HG02981 (cell line): Measurements from ENCODE around the gene LMX1B.
"Not testable (repeated sequence)": the region's sequence is repeated elsewhere in the genome, so short reads cannot be mapped to it uniquely, and the experiment has no call there.

Experiments
- ATAC-seq: cut with Tn5 transposase; IDR thresholded peaks from one replicate; pipeline ENCODE4 v1.9.1; 2021; ENCODE audit warnings: mild to moderate bottlenecking, moderate library complexity; ENCODE audit not compliant: unreplicated experiment

Gene LMX1B

GRCh38 chr9:126704892-126705766 lies 91.4 kb downstream of the LMX1B start:
- no peak for ATAC-seq

- no peak for ATAC-seq
These were observed 92.3 kb downstream of the LMX1B start for GRCh38 chr9:126705767-126706697.

DNA sequence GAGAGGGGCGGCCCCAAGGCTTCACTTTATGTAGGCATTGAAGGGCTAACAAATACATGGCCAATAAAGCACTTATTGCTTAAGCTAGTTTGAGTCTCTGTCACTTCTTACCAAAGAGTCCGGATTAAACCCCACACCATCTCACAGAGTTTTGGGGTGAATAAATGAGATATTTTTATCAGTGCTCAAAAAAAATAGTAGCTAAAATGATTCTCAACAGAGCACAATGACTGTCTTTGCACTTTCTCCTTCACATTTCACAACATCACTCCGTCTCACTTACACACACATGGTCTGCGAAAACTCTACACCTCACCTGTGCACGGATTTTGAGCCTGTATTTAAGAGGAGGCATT lies 92.9 kb downstream of the LMX1B start:
- ATAC-seq: no peak

- ATAC-seq: no peak
These were observed 93.4 kb downstream of the LMX1B start for GRCh38 chr9:126707083-126707482.

GRCh38 chr9:126707712-126708111 lies 94.0 kb downstream of the LMX1B start:
- ATAC-seq: not testable (repeated sequence)

DNA sequence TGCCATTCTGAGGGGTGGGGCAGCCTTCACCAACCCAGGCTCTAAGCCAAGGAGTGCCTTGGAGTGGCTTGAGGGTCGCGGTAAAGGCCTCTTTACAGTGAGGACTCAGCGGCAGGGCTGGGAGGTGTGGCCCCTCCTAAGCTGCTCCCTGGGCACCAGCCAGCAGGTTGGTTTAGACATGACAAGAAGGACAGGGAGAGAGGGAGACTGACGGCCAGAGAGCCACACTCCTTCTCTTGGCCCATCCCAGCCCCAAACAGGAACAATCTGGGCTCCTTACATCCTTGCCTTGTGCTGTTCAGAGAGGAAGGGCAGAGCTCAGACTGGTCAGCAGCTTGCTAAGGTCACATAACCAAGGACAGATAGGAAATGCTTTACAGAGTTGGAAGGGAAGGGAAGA lies 94.5 kb downstream of the LMX1B start:
- no peak for ATAC-seq

DNA sequence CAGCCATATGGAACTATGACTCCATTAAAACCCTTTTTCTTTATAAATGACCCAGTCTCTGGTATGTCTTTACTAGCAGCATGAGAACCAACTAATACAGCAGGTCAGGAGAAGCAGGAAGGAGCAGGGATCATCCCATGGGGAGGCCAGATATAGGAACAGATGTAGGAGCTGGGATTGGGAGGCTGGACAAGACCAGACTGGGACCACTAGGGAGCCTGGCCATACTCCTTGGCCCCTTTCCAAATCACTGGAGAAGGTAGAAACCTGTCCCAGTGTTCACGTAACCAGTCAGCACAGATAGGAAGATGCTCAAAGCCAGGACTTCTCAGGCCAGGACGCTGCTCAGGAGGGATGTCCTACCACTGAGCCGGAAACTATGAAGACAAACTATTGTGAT lies 95.5 kb downstream of the LMX1B start:
- no peak for ATAC-seq

DNA sequence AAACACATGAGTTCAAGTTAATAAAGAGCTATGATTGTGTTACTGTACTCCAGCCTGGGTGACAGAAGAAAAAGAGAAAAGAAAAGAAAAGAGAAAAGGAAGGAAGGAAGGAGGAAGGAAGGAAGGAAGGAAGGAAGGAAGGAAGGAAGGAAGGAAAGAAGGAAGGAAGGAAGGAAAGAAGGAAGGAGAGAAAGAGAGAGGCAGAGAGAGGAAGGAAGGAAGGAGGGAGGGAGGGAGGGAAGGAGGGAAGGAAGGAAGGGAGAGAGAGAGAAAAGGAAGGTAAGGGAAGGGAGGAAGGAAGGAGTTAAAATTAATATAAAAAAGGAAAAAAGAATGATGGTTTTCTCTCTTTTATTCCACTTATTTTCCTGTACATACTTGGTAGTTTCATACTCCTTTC lies 101.7 kb downstream of the LMX1B start:
- ATAC-seq: no peak

GRCh38 chr9:126717441-126717840 lies 103.7 kb downstream of the LMX1B start:
- ATAC-seq: not testable (repeated sequence)

DNA sequence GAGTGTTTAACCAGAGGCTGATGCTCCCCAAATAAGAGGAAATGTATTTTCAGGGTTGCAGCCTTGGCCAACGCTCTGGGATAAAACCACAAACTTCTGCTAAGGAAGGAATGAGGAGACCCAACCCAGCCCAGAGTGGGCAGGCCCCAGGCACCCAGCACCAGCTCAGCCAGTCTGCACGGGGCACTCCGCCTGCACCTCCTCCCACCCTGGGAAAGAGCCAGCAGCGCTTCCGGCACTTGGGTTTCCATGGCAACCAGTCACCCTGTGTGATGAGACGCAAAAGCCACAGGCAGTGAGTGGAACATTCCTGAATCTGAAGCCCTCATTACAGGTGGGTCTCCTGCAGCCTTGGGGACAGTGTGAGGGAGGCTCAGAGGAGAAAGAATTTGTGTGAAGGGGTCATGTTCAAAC lies 105.9 kb downstream of the LMX1B start:
- ATAC-seq: peak; percentile 47

DNA sequence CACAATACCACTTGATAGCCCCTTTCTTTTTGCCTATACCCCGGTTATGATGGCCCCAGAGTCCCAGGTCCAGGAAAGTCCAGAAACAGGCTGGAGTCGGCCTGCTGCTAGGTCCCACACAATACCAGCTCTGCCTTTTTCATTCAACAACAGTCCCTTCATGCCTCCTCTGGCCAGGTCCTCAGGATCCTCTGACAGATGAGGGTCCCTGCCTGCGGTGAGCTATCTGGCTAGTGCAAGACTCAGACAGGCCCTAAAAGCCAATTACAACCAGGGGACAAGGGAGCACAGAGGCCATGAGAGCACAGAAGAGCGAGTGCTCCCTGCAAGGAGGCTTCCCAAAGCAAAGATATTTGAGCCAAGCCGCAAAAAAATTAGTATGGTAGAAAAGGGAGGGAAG lies 106.3 kb downstream of the LMX1B start:
- ATAC-seq: no peak

- ATAC-seq: no peak
These were observed 107.2 kb downstream of the LMX1B start for GRCh38 chr9:126720661-126721563.

GRCh38 chr9:126721564-126721981 lies 107.8 kb downstream of the LMX1B start:
- ATAC-seq: no peak

DNA sequence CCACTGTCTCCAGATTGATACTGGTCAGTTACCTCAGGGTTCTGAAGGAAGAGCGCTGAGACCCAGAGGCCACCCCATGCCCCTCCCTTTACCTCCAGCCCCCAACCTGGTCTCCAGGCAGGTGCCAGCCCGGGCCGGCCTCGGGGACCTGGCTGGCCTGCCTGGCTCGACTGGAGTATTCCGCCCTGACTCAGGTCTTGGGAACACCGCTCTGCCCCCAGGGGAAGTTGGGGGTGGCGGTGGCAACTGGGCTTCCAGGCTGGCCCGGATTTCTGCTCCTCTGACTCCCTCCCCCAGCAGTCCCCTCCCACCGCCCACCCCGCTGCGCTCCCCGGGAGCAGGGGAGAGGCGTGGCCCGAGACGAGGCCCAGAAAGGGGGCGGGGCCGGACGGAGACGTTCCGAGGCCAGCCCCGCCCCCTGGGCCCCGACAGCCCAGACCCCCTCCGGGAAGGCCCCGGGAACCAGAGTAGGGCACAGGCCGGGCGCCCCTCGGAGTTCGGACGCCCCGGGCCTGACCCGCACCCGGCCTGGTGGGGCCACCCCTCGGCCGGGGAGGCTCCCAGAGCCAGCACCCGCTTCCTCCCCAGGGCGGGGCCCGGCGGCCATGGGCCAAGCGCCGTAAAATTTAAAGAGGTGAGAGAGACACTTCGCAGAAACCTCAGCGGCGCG lies 108.7 kb downstream of the LMX1B start:
- peak; percentile 72 for ATAC-seq

DNA sequence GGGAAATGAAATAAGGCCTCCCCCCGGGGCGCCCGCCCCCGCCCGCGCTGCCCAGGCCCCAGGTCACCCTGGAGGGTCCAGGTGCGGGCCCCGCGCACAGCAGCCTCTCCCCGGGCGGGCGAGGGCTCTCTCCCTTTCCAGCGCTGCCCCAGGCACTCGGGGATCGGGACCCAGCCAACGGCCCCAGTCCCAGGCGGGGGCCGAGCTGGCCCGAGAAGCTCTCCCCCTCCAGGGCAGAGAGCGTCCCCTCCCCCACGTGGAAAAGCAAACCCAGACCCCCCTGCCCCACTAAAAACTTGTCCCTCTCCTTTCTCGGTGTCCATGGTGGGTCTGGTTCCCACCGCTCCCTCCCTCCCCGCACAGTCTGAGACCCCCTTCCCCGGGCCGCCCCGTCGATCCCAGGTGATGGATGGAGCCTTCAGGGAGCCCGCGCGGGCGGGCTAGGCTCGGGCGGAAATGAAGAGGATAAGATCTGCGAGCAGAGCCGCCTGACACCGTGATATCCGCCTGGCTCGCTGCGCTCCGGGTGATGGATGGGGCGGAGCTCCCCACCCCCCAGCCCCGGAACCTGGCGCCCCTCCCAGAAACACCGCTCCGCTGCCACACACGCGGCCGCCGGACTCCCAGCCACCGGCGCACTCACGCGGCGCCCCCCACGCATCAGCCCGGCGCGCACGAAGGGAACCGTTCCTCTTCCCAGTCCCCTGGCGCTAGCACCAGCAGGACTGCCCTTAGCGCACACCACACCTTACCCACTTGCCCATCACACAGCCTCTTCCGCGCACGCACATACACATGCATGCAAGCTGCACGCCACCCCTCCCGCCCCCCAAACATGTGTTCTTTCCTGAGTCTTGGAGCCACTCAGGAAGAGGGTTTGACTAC lies 109.4 kb downstream of the LMX1B start:
- ATAC-seq: no peak

DNA sequence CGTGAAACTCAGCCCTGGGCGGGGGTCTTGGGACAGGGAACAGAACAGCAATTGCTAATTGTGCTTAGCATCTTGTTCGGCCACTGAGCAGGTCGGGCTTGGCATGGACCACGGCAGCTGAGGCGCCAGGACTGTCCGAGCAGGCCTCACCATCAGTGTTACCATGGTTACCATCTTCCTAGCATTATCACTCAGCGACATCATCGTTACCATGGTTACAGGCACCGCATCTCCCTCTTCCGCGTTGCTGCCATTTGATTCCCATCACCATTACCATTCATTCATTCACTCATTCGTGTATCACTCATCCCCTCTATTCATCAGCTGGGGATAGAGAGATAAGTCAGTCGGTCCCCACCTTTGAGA lies 110.1 kb downstream of the LMX1B start:
- no peak for ATAC-seq

DNA sequence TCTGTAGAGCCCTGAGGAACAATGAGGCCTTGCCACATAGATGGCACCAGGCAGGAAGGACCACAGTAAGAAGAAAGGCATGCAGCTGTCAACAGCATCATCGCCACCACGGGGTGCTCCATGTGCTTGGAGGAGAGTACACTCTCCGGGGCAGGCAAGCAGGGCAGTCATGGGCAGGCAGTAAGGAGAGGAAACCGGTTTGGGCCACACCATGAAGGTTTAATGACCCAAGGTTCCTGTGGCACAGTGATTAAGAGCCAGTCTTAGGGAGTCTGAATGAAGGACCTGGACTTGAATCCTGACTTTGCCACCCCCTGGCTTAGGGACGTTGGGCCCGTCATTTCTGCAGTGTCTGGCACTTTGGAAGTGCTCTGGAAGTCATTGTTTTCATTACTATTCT lies 110.5 kb downstream of the LMX1B start:
- no peak for ATAC-seq

GRCh38 chr9:126725485-126725884 lies 111.8 kb downstream of the LMX1B start:
- not testable (repeated sequence) for ATAC-seq

DNA sequence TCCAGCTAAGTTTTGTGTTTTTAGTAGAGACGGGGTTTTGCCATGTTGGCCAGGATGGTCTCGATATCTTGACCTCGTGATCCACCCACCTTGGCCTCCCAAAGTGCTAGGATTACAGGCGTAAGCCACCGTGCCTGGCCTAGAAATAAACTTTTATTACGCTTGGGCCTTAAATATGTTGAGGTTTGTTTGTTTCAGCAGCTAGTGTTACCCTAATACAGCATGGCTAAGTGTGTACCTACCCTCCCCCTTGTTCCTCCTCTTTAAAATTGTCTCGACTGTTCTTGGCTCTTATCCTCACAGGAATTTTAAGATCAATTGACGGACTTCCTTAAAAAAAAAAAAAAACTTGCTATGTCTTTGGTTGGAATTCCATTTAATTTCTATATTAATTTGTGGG lies 114.5 kb downstream of the LMX1B start:
- not testable (repeated sequence) for ATAC-seq
